ENCODE measurements around the gene TRIM27.
A peak's percentile ranks its signal among the peaks of the same experiment; 100 is the strongest.
"Not testable (repeated sequence)": the region's sequence is repeated elsewhere in the genome, so short reads cannot be mapped to it uniquely, and the experiment has no call there.

TRIM27 gene

DNA sequence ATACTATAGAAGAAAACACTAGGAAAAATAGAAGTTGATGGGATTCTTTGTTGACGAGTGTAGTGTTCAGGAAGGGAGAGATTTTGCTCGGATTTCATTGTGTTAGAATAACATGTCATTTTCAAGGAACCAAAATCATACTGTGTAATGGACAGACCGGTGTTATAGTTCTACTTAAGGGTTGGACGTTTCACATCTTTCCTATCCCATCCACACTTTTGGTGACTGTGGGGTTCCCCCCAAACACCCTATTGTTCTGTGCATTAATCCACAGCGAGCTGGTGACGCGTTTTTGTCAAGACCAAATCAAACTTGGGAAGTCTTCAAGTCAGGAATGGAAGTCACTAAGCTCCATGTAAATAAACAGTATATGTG is 43.3 kb downstream of the TRIM27 start:
- peak overlapping the region; percentile 77 to 81 for H3K4me3 ChIP-seq (ENCODE audit: low read depth in 1 of 2, low read length in 2 of 2)
- H3K4me1 ChIP-seq (ENCODE audit: control insufficient read depth in 1 of 2, insufficient read depth in 2 of 2, low read length in 2 of 2), result peaks cover 0 to 7% of the 10 kb centered on the region in 2 donors
- H3K27ac ChIP-seq (ENCODE audit: low read depth, low read length), result no peak overlapping the region
- no peaks in the 10 kb centered on the region for H3K9me3 ChIP-seq (ENCODE audit: control insufficient read depth in 1 of 2, low read length in 2 of 2)
- no peaks in the 10 kb centered on the region for H3K36me3 ChIP-seq (ENCODE audit: control insufficient read depth in 1 of 2, insufficient read depth in 2 of 2, low read length in 2 of 2)
- peaks cover 5% of the 10 kb centered on the region in 2 donors for H3K27me3 ChIP-seq (ENCODE audit: control insufficient read depth in 1 of 2, insufficient read depth in 2 of 2, low read length in 2 of 2)
- peak overlapping the region in 1 of 2 donors; percentile 62 for H3K9ac ChIP-seq (ENCODE audit: low read depth in 1 of 2, low read length in 2 of 2)

DNA sequence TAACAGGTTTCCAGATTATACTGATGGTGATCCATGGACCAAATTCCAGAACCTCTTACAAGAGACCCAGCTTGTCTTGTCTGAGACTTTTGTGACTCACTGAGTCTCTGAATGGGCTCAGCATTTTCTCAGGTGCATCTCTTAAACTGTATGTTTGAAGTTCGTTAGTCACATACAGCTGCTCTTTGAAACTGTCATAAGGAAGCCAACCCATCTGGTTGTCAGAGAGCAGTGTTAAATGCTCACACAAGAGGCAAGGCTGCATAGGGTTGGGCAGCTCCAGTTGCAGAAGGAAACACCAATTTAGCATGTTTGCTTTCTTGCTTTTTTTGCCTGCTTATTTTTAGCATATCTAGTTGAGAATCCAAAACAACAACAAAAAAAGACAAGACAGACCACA is 47.1 kb downstream of the TRIM27 start:
- H3K27me3 ChIP-seq (ENCODE audit: control insufficient read depth in 1 of 2, insufficient read depth in 2 of 2, low read length in 2 of 2), result peaks cover 0 to 5% of the 10 kb centered on the region in 2 donors
- H3K27ac ChIP-seq (ENCODE audit: low read depth, low read length), result no peak overlapping the region
- H3K36me3 ChIP-seq (ENCODE audit: control insufficient read depth in 1 of 2, insufficient read depth in 2 of 2, low read length in 2 of 2), result no peaks in the 10 kb centered on the region
- no peaks in the 10 kb centered on the region for H3K9me3 ChIP-seq (ENCODE audit: control insufficient read depth in 1 of 2, low read length in 2 of 2)
- no peak overlapping the region for H3K4me3 ChIP-seq (ENCODE audit: low read depth in 1 of 2, low read length in 2 of 2)
- H3K4me1 ChIP-seq (ENCODE audit: control insufficient read depth in 1 of 2, insufficient read depth in 2 of 2, low read length in 2 of 2), result peaks cover 0 to 7% of the 10 kb centered on the region in 2 donors
- H3K9ac ChIP-seq (ENCODE audit: low read depth in 1 of 2, low read length in 2 of 2), result no peak overlapping the region

DNA sequence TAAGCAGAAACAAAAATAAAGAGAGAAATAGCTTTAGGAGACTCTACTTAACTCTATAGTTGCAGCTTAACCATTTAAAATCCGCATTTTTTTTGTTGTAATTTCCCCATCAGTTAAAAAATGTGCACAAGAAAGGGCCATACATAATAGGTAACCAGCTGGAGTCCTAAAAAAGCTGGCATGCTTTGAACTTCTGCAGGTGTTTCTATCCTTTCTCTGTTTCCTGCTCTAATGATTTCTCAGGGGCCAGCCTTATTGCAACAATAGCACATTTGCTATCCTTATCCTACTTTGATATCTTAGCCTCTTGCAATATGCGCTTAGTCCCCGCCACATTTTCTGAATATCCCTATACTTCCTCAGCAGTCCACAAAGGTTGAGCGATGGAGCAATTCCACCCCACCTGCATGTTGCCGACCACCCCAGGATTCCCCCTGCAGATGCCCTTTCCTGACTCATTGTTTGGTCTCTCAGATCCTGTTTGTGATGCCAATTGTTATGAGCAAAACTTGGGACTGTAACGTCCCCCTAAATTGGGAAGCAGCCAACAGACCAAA is 48.5 kb downstream of the TRIM27 start:
- Histone ChIP-seq H3K4me3 (ENCODE audit: low read depth in 1 of 2, low read length in 2 of 2) (no peak overlapping the region), H3K27ac (ENCODE audit: low read depth, low read length) (no peak overlapping the region), H3K36me3 (ENCODE audit: control insufficient read depth in 1 of 2, insufficient read depth in 2 of 2, low read length in 2 of 2) (no peaks in the 10 kb centered on the region), H3K9me3 (ENCODE audit: control insufficient read depth in 1 of 2, low read length in 2 of 2) (no peaks in the 10 kb centered on the region), H3K27me3 (ENCODE audit: control insufficient read depth in 1 of 2, insufficient read depth in 2 of 2, low read length in 2 of 2) (peaks cover 0 to 5% of the 10 kb centered on the region in 2 donors), H3K4me1 (ENCODE audit: control insufficient read depth in 1 of 2, insufficient read depth in 2 of 2, low read length in 2 of 2) (no peaks in the 10 kb centered on the region), H3K9ac (ENCODE audit: low read depth in 1 of 2, low read length in 2 of 2) (no peak overlapping the region)

DNA sequence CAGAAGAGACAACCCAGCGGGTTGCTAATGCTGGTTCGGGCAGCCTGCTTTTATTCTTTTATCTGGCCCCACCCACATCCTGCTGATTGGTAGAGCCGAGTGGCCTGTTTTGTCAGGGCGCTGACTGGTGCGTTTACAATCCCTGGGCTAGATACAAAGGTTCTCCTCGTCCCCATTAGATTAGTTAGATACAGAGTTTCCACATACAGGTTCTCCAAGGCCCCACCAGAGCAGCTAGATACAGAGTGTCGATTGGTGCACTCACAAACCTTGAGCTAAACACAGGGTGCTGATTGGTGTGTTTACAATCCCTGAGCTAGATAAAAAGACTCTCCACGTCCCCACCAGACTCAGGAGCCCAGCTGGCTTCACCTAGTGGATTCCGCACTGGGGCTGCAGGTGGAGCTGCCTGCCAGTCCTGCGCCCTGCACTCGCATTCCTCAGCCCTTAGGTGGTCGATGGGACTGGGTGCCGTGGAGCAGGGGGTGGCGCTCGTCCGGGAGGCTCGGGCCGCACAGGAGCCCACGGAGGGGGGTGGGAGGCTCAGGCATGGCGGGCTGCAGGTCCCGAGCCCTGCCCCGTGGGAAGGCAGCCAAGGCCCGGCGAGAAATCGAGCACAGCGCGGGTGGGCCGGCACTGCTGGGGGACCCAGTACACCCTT is 51.5 kb downstream of the TRIM27 start:
- not testable (repeated sequence) for H3K27me3 ChIP-seq (ENCODE audit: control insufficient read depth in 1 of 2, insufficient read depth in 2 of 2, low read length in 2 of 2); H3K4me1 ChIP-seq (ENCODE audit: control insufficient read depth in 1 of 2, insufficient read depth in 2 of 2, low read length in 2 of 2); H3K27ac ChIP-seq (ENCODE audit: low read depth, low read length); H3K9me3 ChIP-seq (ENCODE audit: control insufficient read depth in 1 of 2, low read length in 2 of 2); H3K4me3 ChIP-seq (ENCODE audit: low read depth in 1 of 2, low read length in 2 of 2); H3K9ac ChIP-seq (ENCODE audit: low read depth in 1 of 2, low read length in 2 of 2); H3K36me3 ChIP-seq (ENCODE audit: control insufficient read depth in 1 of 2, insufficient read depth in 2 of 2, low read length in 2 of 2)

DNA sequence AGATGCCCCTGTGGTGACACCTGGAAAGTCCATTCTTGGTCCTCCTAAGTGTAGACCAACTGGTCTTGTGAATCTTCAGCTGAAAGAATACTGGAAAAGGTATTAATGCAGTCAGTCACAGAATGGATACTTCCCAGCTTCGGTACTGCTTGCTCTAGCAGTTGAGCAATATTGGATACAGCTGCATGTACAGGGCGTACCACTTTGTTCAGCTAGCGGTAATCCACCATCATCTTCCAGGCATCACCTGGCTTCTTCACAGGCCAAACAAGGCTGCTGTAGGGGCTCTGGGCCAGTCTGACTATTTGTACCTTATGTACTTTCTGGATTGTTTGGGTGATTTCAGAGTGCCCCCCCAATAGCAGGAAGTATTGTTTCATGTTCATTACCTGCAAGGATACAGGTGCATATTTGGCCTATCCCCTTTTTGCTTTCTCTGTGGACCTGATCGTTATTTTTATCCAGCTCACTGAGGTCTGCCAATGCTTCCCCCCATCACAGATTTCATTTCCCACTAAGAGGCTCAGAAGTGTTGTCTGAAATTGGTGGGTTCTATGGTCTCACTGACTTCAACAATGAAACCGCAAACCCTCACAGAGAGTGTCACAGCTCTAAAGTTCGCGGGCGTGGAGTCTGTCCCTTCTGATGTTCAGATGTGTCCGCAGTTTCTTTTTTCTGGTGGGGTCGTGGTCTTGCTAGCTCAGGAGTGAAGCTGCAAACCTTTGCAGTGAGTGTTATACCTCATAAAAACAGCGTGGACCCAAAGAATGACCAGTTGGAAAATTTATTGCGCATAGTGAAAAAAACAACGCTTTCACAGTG is 52.2 kb downstream of the TRIM27 start:
- no peak overlapping the region for H3K4me3 ChIP-seq (ENCODE audit: low read depth in 1 of 2, low read length in 2 of 2)
- no peak overlapping the region for H3K27ac ChIP-seq (ENCODE audit: low read depth, low read length)
- H3K4me1 ChIP-seq (ENCODE audit: control insufficient read depth in 1 of 2, insufficient read depth in 2 of 2, low read length in 2 of 2), result no peaks in the 10 kb centered on the region
- H3K27me3 ChIP-seq (ENCODE audit: control insufficient read depth in 1 of 2, insufficient read depth in 2 of 2, low read length in 2 of 2), result peaks cover 0 to 4% of the 10 kb centered on the region in 2 donors
- no peak overlapping the region for H3K9ac ChIP-seq (ENCODE audit: low read depth in 1 of 2, low read length in 2 of 2)
- H3K9me3 ChIP-seq (ENCODE audit: control insufficient read depth in 1 of 2, low read length in 2 of 2), result no peaks in the 10 kb centered on the region
- no peaks in the 10 kb centered on the region for H3K36me3 ChIP-seq (ENCODE audit: control insufficient read depth in 1 of 2, insufficient read depth in 2 of 2, low read length in 2 of 2)

DNA sequence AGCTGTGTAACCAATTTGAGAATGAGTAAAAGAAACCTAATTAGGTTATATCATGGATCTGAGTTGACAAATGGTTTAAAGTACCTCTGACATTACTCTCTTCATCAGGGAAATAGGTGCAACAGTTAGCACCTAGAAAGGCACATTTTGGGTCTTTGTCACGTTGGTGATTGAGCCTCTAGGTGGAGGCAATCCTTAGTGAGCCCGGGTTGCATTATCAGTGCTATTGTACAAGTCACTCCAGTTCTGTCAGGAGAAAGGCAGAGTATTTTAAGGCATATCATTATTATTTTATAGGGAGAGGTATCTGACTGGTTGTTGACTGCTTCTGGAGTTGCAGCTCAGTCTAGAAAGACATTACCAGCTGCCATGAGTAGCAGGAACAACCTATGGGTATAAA is 54.9 kb downstream of the TRIM27 start:
- Histone ChIP-seq H3K9ac (ENCODE audit: low read depth in 1 of 2, low read length in 2 of 2) (no peak overlapping the region), H3K4me3 (ENCODE audit: low read depth in 1 of 2, low read length in 2 of 2) (no peak overlapping the region), H3K27me3 (ENCODE audit: control insufficient read depth in 1 of 2, insufficient read depth in 2 of 2, low read length in 2 of 2) (no peaks in the 10 kb centered on the region), H3K4me1 (ENCODE audit: control insufficient read depth in 1 of 2, insufficient read depth in 2 of 2, low read length in 2 of 2) (peaks cover 7 to 8% of the 10 kb centered on the region in 2 donors), H3K9me3 (ENCODE audit: control insufficient read depth in 1 of 2, low read length in 2 of 2) (no peaks in the 10 kb centered on the region), H3K27ac (ENCODE audit: low read depth, low read length) (no peak overlapping the region), H3K36me3 (ENCODE audit: control insufficient read depth in 1 of 2, insufficient read depth in 2 of 2, low read length in 2 of 2) (no peaks in the 10 kb centered on the region)

DNA sequence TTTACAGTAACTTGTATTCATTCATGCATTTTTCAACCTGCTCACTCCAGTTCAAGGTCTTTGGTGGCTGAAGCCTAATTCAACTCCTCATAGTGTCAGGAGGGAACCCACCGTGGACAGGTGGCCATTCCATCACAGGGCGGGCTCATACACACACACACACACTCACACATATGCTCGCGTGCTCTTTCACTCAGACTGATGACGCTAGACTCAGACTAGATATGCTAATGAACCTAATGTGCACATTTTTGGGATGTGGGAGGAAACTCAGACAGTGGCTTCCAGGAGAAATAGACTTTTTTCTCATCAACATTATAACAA is 56.7 kb downstream of the TRIM27 start:
- Histone ChIP-seq H3K9ac (ENCODE audit: low read depth in 1 of 2, low read length in 2 of 2) (peak overlapping the region; percentile 37 to 80), H3K27me3 (ENCODE audit: control insufficient read depth in 1 of 2, insufficient read depth in 2 of 2, low read length in 2 of 2) (no peaks in the 10 kb centered on the region), H3K4me3 (ENCODE audit: low read depth in 1 of 2, low read length in 2 of 2) (peak overlapping the region; percentile 53 to 83), H3K36me3 (ENCODE audit: control insufficient read depth in 1 of 2, insufficient read depth in 2 of 2, low read length in 2 of 2) (no peaks in the 10 kb centered on the region), H3K9me3 (ENCODE audit: control insufficient read depth in 1 of 2, low read length in 2 of 2) (no peaks in the 10 kb centered on the region), H3K27ac (ENCODE audit: low read depth, low read length) (no peak overlapping the region), H3K4me1 (ENCODE audit: control insufficient read depth in 1 of 2, insufficient read depth in 2 of 2, low read length in 2 of 2) (peaks cover 7 to 12% of the 10 kb centered on the region in 2 donors)

DNA sequence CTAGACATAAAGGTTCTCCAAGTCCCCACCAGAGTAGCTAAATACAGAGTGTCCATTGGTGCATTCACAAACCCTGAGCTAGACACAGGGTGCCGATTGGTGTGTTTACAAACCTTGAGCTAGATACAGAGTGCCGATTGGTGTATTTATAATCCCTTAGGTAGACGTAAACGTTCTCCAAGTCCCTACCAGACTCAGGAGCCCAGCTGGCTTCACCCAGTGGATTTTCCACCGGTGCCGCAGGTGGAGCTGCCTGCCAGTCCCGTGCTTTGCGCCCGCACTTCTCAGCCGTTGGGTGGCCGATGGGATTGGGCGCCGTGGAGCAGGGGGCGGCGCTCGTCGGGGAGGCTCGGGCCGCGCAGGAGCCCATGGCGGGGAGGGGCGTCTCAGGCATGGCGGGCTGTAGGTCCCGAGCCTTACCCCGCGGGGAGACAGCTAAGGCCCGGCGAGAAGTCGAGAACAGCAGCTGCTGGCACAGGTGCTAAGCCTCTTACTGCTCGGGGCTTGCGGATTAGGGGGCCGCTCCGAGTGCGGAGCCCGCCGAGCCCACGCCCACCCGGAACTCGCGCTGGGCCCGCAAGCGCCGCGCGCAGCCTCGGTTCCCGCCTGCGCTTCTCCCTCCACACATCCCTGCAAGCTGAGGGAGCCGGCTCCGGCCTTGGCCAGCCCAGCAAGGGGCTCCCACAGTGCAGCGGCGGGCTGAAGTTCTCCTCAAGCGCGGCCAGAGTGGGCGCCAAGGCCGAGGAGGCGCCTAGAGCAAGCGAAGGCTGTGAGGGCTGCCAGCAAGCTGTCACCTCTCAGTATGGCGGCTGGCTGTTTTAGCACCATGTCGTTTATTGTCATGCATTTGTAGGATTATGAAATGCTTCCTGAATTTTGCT is 57.3 kb downstream of the TRIM27 start:
- Histone ChIP-seq H3K4me1 (ENCODE audit: control insufficient read depth in 1 of 2, insufficient read depth in 2 of 2, low read length in 2 of 2) (peaks cover 7 to 12% of the 10 kb centered on the region in 2 donors), H3K9ac (ENCODE audit: low read depth in 1 of 2, low read length in 2 of 2) (peak overlapping the region; percentile 37 to 80), H3K4me3 (ENCODE audit: low read depth in 1 of 2, low read length in 2 of 2) (peak overlapping the region; percentile 53 to 83)
- not testable (repeated sequence) for H3K27me3 ChIP-seq (ENCODE audit: control insufficient read depth in 1 of 2, insufficient read depth in 2 of 2, low read length in 2 of 2); H3K9me3 ChIP-seq (ENCODE audit: control insufficient read depth in 1 of 2, low read length in 2 of 2); H3K36me3 ChIP-seq (ENCODE audit: control insufficient read depth in 1 of 2, insufficient read depth in 2 of 2, low read length in 2 of 2); H3K27ac ChIP-seq (ENCODE audit: low read depth, low read length)

DNA sequence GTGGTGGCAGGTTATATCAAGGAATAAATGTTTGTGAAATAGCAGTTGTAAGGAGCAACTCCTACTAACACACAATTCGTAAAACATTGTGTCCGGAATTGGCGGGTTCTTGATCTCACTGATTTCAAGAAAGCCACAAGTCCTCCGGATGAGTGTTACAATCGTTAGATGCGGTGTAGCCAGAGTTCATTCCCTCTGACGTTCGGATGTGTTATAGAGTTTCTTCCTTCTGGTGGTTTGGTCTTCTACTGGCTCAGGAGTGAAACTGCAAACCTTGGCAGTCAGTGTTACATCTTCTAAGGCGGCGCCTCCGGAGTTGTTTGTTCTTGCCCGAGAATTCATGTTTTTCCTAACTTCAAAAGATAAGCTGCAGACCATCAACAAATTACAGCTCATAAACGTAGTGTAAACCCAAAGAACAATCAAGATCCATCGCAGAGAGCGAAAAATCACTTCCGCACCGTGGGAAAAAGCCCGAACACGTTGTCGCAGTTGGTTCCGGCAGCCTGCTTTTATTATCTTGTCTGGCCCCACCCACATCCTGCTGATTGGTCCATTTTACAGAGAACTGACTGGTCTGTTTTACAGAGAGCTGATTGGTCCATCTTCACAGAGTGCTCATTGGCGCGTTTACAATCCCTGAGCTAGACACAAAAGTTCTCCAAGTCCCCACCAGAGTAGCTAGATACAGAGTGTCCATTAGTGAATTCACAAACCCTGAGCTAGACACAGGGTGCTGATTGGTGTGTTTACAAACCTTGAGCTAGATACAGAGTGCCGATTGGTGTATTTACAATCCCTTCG is 58.2 kb downstream of the TRIM27 start:
- H3K9ac ChIP-seq (ENCODE audit: low read depth in 1 of 2, low read length in 2 of 2), result no peak overlapping the region
- peaks cover 7 to 12% of the 10 kb centered on the region in 2 donors for H3K4me1 ChIP-seq (ENCODE audit: control insufficient read depth in 1 of 2, insufficient read depth in 2 of 2, low read length in 2 of 2)
- no peaks in the 10 kb centered on the region for H3K9me3 ChIP-seq (ENCODE audit: control insufficient read depth in 1 of 2, low read length in 2 of 2)
- no peaks in the 10 kb centered on the region for H3K36me3 ChIP-seq (ENCODE audit: control insufficient read depth in 1 of 2, insufficient read depth in 2 of 2, low read length in 2 of 2)
- no peaks in the 10 kb centered on the region for H3K27me3 ChIP-seq (ENCODE audit: control insufficient read depth in 1 of 2, insufficient read depth in 2 of 2, low read length in 2 of 2)
- H3K4me3 ChIP-seq (ENCODE audit: low read depth in 1 of 2, low read length in 2 of 2), result no peak overlapping the region
- H3K27ac ChIP-seq (ENCODE audit: low read depth, low read length), result no peak overlapping the region

Measured in duodenal mucosa (tissue), 2 donors.